Measurements from ENCODE around the gene ASAP3.

The ASAP3 gene

GRCh38 chr1:23452011-23452411, 32.0 kb downstream of the ASAP3 start:
- Histone ChIP-seq H3K9me2 (replicated peaks; ENCODE audit: low read depth, low read length) (no peaks in the 10 kb centered on the region), H3K79me2 (ENCODE audit: insufficient read depth, low read length) (no peaks in the 10 kb centered on the region), H3K27me3 (ENCODE audit: insufficient read depth, low read length, poor library complexity, severe bottlenecking) (no peaks in the 10 kb centered on the region), H4K20me1 (ENCODE audit: insufficient read depth, low read length, poor library complexity, severe bottlenecking) (no peaks in the 10 kb centered on the region), H3K4me3 (ENCODE audit: low read length, poor library complexity, severe bottlenecking) (peak overlapping the region; percentile 12), H3K9me3 (ENCODE audit: insufficient read depth, low read depth, low read length) (no peaks in the 10 kb centered on the region), H3K4me2 (ENCODE audit: low read depth, low read length, poor library complexity, severe bottlenecking) (peak overlapping the region; percentile 65), H3K9ac (ENCODE audit: low read depth, low read length, poor library complexity, severe bottlenecking) (peak overlapping the region; percentile 14), H3K36me3 (ENCODE audit: insufficient read depth, low read length) (no peaks in the 10 kb centered on the region), H2AFZ (ENCODE audit: low read length) (no peak overlapping the region; the same call in 1 of the 2 replicates), H3K4me1 (ENCODE audit: insufficient read depth, low read length, poor library complexity, severe bottlenecking) (peaks cover 29% of the 10 kb centered on the region), H3F3A (ENCODE audit: low read depth) (no peaks in the 10 kb centered on the region)
- TF ChIP-seq EZH2phosphoT487 (IDR thresholded peaks at IDR 0.05; ENCODE audit: borderline replicate concordance) (no peak), CTCF (conservative IDR thresholded peaks at IDR 0.05; ENCODE audit: low read length) (no peak)

- Histone ChIP-seq H3K79me2 (ENCODE audit: insufficient read depth, low read length) (no peaks in the 10 kb centered on the region), H3K9me2 (replicated peaks; ENCODE audit: low read depth, low read length) (no peaks in the 10 kb centered on the region), H3K9me3 (ENCODE audit: insufficient read depth, low read depth, low read length) (no peaks in the 10 kb centered on the region), H3K4me2 (ENCODE audit: low read depth, low read length, poor library complexity, severe bottlenecking) (peak overlapping the region; percentile 65), H2AFZ (ENCODE audit: low read length) (no peak overlapping the region; the same call in 1 of the 2 replicates), H3K27me3 (ENCODE audit: insufficient read depth, low read length, poor library complexity, severe bottlenecking) (no peaks in the 10 kb centered on the region), H3K9ac (ENCODE audit: low read depth, low read length, poor library complexity, severe bottlenecking) (peak overlapping the region; percentile 14), H4K20me1 (ENCODE audit: insufficient read depth, low read length, poor library complexity, severe bottlenecking) (no peaks in the 10 kb centered on the region), H3F3A (ENCODE audit: low read depth) (no peaks in the 10 kb centered on the region), H3K4me1 (ENCODE audit: insufficient read depth, low read length, poor library complexity, severe bottlenecking) (peaks cover 28% of the 10 kb centered on the region), H3K36me3 (ENCODE audit: insufficient read depth, low read length) (no peaks in the 10 kb centered on the region), H3K4me3 (ENCODE audit: low read length, poor library complexity, severe bottlenecking) (peak overlapping the region; percentile 12)
- no peak for TF ChIP-seq CTCF (conservative IDR thresholded peaks at IDR 0.05; ENCODE audit: low read length)
- no peak for TF ChIP-seq EZH2phosphoT487 (IDR thresholded peaks at IDR 0.05; ENCODE audit: borderline replicate concordance)
Measured at GRCh38 chr1:23451441-23451840, 32.5 kb downstream of the ASAP3 start.

- no peak overlapping the region for H3K4me3 ChIP-seq (ENCODE audit: low read length, poor library complexity, severe bottlenecking)
- H3K79me2 ChIP-seq (ENCODE audit: insufficient read depth, low read length), result no peaks in the 10 kb centered on the region
- TF ChIP-seq EZH2phosphoT487 (IDR thresholded peaks at IDR 0.05; ENCODE audit: borderline replicate concordance) (no peak), CTCF (conservative IDR thresholded peaks at IDR 0.05; ENCODE audit: low read length) (no peak)
- H4K20me1 ChIP-seq (ENCODE audit: insufficient read depth, low read length, poor library complexity, severe bottlenecking), result no peaks in the 10 kb centered on the region
- H2AFZ ChIP-seq (ENCODE audit: low read length), result no peak overlapping the region
- no peaks in the 10 kb centered on the region for H3K36me3 ChIP-seq (ENCODE audit: insufficient read depth, low read length)
- H3K4me2 ChIP-seq (ENCODE audit: low read depth, low read length, poor library complexity, severe bottlenecking), result no peak overlapping the region
- H3K9ac ChIP-seq (ENCODE audit: low read depth, low read length, poor library complexity, severe bottlenecking), result peak overlapping the region; percentile 14
- peaks cover 24% of the 10 kb centered on the region for H3K4me1 ChIP-seq (ENCODE audit: insufficient read depth, low read length, poor library complexity, severe bottlenecking)
- no peaks in the 10 kb centered on the region for H3K9me2 ChIP-seq (replicated peaks; ENCODE audit: low read depth, low read length)
- H3F3A ChIP-seq (ENCODE audit: low read depth), result no peaks in the 10 kb centered on the region
- no peaks in the 10 kb centered on the region for H3K27me3 ChIP-seq (ENCODE audit: insufficient read depth, low read length, poor library complexity, severe bottlenecking)
- no peaks in the 10 kb centered on the region for H3K9me3 ChIP-seq (ENCODE audit: insufficient read depth, low read depth, low read length)
Measured at GRCh38 chr1:23450894-23451293, 33.1 kb downstream of the ASAP3 start.
